Pancreas (tissue), 10 donors: ENCODE results near the gene RPL35. TPM values are rescaled to one million over a fixed set of nuclear protein-coding genes. Genes with fewer than 3 reads are reported as not detected.

ENCODE experiments used
- ATAC-seq, 4 donors: fragments of 200-7000 bp; cut with Tn5 transposase; one replicate each; pipeline versions ENCODE4 v1.8.0 to v1.9.1; 2020; ENCODE audit warnings: mild to moderate bottlenecking in 4 of 4, moderate library complexity in 4 of 4
- DNase-seq, 6 donors: peaks; one replicate each; pipeline ENCODE4 v3.0.0-alpha.2; 2020
- FAIRE-seq: peaks from 2 replicates; lab custom pipeline; 2012; peaks lifted over from hg19 to GRCh38; lab: Jason Lieb, UNC
- H3K27ac ChIP-seq, 4 donors: fragments of 200-600 bp; sonication (generic); 1 replicate in 3 of 4; 2 replicates in 1 of 4; pipeline versions ENCODE4 v1.5.0 to v1.8.0; 2020
- H3K27me3 ChIP-seq, 4 donors: fragments of 200-600 bp; one replicate each; pipeline ENCODE4 v1.8.0; 2021
- H3K36me3 ChIP-seq, 3 donors: fragments of 200-600 bp; sonication (generic) in 1 of 3; one replicate each; pipeline versions ENCODE4 v1.5.0 to v1.8.0; 2020 to 2021
- H3K4me1 ChIP-seq, 3 donors: fragments of 200-600 bp; one replicate each; pipeline ENCODE4 v1.8.0; 2021
- H3K4me3 ChIP-seq, 4 donors: fragments of 200-600 bp; sonication (generic) in 2 of 4; one replicate each; pipeline versions ENCODE4 v1.5.0 to v1.8.0; 2020 to 2021
- H3K9me3 ChIP-seq, 4 donors: fragments of 200-600 bp; one replicate each; pipeline ENCODE4 v1.8.0; 2021
- WGBS, 2 donors: extraction: QIAGEN DNeasy Blood & Tissue Kit; methylation state at CpG; one replicate each; pipeline ENCODE4 v1.1.7; 2013; 5-methylcytosine and 5-hydroxymethylcytosine counted together
- intact Hi-C, 3 donors: fragments of 100-400 bp; cut with DNase I; formaldehyde crosslinking; loops; one replicate each; pipeline versions ENCODE4 v1.11.1 to v1.14.2; 2022
- polyA plus RNA-seq, 2 donors: library from polyadenylated mRNA; stranded (reverse); fragments of 200-250 nt; gene quantifications; one replicate each; pipeline ENCODE4 v1.2.3, GENCODE V29; 2013
- total RNA-seq, 6 donors: library from RNA; stranded (reverse); fragmentation: NEBNext Ultra II Directional in 4 of 6; extraction: Animal tissue kit (Norgen Biotek cat#: 25700) in 4 of 6; gene quantifications; one replicate each; pipeline versions ENCODE4 v1.2.1 to v1.2.4, GENCODE V29; 2021 to 2023
- TF ChIP-seq, protein P1 (sequence below), 4 donors: fragments of 200-600 bp; sonication (generic) in 3 of 4; IDR thresholded peaks; one replicate each; pipeline versions ENCODE4 v1.5.0 to v1.8.0; 2021; ENCODE audit warnings: antibody characterized with exemption in 4 of 4
- donor health status: healthy with polysubstance abuse.
- donor health status: DM: no; HTN: no; CAD: no; lungs with moderate emphysema.
- donor health status: DM: no; HTN: no; CAD: no.
- donor health status: control.
- donor health status: control.
- donor health status: Bipolar disorder and iron deficiency.
- donor health status: DM: yes; HTN: yes; CAD: no.
- donor health status: DM: no; HTN: no; CAD: no.
- donor health status: DM: no; HTN: no; CAD: no.
- donor health status: DM: yes; HTN: yes; CAD: no.

Gene RPL35
- total and polyA plus RNA-seq, 8 donors: 711 to 3,795 (median 1,051) TPM

GRCh38 chr9:124889006-124889405 lies 27.2 kb upstream of the RPL35 start:
- Histone ChIP-seq H3K4me1 (no peaks in the 10 kb centered on the region), H3K27me3 (no peaks in the 10 kb centered on the region), H3K36me3 (peaks cover 0 to 58% (median 14%) of the 10 kb centered on the region in 3 donors), H3K9me3 (no peaks in the 10 kb centered on the region), H3K4me3 (no peak overlapping the region), H3K27ac (no peak overlapping the region)
- intact Hi-C loops: no loop called here
- no peak for ATAC-seq
- DNase-seq: no peak
- TF ChIP-seq, protein P1, sequence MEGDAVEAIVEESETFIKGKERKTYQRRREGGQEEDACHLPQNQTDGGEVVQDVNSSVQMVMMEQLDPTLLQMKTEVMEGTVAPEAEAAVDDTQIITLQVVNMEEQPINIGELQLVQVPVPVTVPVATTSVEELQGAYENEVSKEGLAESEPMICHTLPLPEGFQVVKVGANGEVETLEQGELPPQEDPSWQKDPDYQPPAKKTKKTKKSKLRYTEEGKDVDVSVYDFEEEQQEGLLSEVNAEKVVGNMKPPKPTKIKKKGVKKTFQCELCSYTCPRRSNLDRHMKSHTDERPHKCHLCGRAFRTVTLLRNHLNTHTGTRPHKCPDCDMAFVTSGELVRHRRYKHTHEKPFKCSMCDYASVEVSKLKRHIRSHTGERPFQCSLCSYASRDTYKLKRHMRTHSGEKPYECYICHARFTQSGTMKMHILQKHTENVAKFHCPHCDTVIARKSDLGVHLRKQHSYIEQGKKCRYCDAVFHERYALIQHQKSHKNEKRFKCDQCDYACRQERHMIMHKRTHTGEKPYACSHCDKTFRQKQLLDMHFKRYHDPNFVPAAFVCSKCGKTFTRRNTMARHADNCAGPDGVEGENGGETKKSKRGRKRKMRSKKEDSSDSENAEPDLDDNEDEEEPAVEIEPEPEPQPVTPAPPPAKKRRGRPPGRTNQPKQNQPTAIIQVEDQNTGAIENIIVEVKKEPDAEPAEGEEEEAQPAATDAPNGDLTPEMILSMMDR (IDR thresholded peaks at IDR 0.05): no peak
- FAIRE-seq: no peak
- 94 to 95% methylated on average over 13 of the region's 13 CpGs for WGBS, 2 donors

- intact Hi-C loops: no loop called here
- H3K4me3 ChIP-seq: no peak overlapping the region
- DNase-seq (no peak), FAIRE-seq (no peak), ATAC-seq (no peak)
- 92 to 93% methylated on average over 5 of the region's 5 CpGs for WGBS, 2 donors
- H3K27me3 ChIP-seq: no peaks in the 10 kb centered on the region
- peaks cover 0 to 52% (median 14%) of the 10 kb centered on the region in 3 donors for H3K36me3 ChIP-seq
- TF ChIP-seq, protein P1 (IDR thresholded peaks at IDR 0.05): no peak
- no peaks in the 10 kb centered on the region for H3K4me1 ChIP-seq
- no peaks in the 10 kb centered on the region for H3K9me3 ChIP-seq
- H3K27ac ChIP-seq: no peak overlapping the region
Measured at GRCh38 chr9:124887832-124888231, 26.1 kb upstream of the RPL35 start.

DNA sequence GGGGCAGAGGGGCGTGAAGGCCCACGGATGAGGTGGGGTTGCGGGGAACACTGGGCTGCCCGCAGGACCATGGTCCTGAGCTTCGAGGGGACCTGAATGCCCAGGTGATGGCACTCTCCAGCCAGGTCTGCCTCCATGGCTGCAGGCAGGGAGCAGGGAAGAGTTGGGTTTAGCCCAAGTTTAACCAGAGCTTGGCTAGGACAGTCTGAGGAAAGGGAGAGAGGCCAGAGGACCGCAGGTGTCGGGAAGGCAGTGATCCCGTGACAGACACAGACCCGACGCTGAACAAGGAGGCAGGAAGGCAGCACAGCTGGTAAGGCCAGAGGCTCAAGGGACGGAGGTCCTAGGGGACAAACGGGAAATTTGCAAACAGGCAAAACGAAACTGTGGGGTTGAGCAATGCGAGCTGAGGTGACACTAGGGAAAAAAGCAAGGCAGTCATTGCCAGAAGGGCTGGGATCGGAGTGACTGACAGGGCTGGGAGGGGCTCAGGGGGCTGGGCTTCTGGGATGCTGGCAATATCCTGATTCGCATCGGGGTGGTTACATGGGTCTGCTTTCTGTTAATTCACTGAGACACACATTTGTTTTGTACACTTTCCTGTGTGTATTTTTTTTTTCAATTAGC lies 25.2 kb upstream of the RPL35 start:
- H3K27ac ChIP-seq: no peak overlapping the region
- no peak for ATAC-seq
- H3K9me3 ChIP-seq: no peaks in the 10 kb centered on the region
- intact Hi-C loops: no loop called here
- H3K27me3 ChIP-seq: no peaks in the 10 kb centered on the region
- WGBS, 2 donors: 86 to 91% methylated on average over 17 of the region's 17 CpGs
- DNase-seq: no peak
- H3K4me1 ChIP-seq: no peaks in the 10 kb centered on the region
- H3K4me3 ChIP-seq: no peak overlapping the region
- peaks cover 0 to 57% (median 14%) of the 10 kb centered on the region in 3 donors for H3K36me3 ChIP-seq
- TF ChIP-seq, protein P1 (IDR thresholded peaks at IDR 0.05): no peak
- no peak for FAIRE-seq

DNA sequence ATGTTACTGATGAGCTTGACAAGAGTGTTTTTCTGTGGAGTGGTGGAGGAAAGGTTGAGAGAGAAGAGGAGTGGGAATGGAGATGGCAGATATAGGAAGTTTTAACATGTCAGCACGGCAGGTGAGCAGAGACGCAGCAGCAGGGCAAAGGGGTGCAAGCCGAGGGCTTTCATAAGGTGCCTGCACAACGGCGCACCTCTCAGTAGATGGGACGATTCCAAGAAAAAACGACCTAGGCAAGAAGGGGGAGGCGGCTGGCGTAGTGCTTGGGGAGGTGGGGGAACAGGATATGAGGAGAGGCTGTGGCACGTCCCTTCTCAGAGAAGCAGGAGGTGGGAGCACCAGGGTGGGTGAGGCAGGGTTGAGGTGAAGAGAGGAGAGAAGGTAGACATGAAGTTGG lies 24.7 kb upstream of the RPL35 start:
- Histone ChIP-seq H3K4me1 (no peaks in the 10 kb centered on the region), H3K36me3 (peaks cover 0 to 59% (median 14%) of the 10 kb centered on the region in 3 donors), H3K4me3 (no peak overlapping the region), H3K27me3 (no peaks in the 10 kb centered on the region), H3K27ac (no peak overlapping the region), H3K9me3 (no peaks in the 10 kb centered on the region)
- TF ChIP-seq, protein P1 (IDR thresholded peaks at IDR 0.05): no peak
- DNase-seq (no peak), ATAC-seq (no peak), FAIRE-seq (no peak)
- 80 to 89% methylated on average over 10 of the region's 10 CpGs for WGBS, 2 donors
- intact Hi-C loops: no loop called here

GRCh38 chr9:124885551-124885950 lies 23.8 kb upstream of the RPL35 start:
- Histone ChIP-seq H3K27ac (no peak overlapping the region), H3K36me3 (peaks cover 0 to 58% (median 14%) of the 10 kb centered on the region in 3 donors), H3K27me3 (no peaks in the 10 kb centered on the region), H3K9me3 (no peaks in the 10 kb centered on the region), H3K4me3 (no peak overlapping the region), H3K4me1 (no peaks in the 10 kb centered on the region)
- DNase-seq (no peak), ATAC-seq (no peak), FAIRE-seq (no peak)
- 91 to 96% methylated on average over 4 of the region's 4 CpGs for whole genome bisulfite sequencing, 2 donors
- intact Hi-C loops: no loop called here
- TF ChIP-seq, protein P1 (IDR thresholded peaks at IDR 0.05): no peak
